ENCODE measurements around the gene ARL6IP6. TPM values are rescaled to one million over a fixed set of nuclear protein-coding genes. Genes with fewer than 3 reads are reported as not detected.
A peak's percentile ranks its signal among the peaks of the same experiment; 100 is the strongest.

The ARL6IP6 gene
- total and polyA plus RNA-seq, 10 of the 15 experiments (the other 5 are each of a cell fraction or from before 2014, with no cell fraction given) = 15.8 to 87.3 (median 28.4) TPM

- TF ChIP-seq RELB (IDR thresholded peaks at IDR 0.05; ENCODE audit: low read depth) (0 out of 2 replicates have a peak, but pooled peaks have one; percentile 41), ZZZ3 (IDR thresholded peaks at IDR 0.05; ENCODE audit: control insufficient read depth, insufficient read length, low read depth) (no peak), NR2C1 (IDR thresholded peaks at IDR 0.05) (no peak)
Measured at GRCh38 chr2:152755029-152755428, 36.6 kb downstream of the ARL6IP6 start (continued).

GRCh38 chr2:152759290-152760072, 41.1 kb downstream of the ARL6IP6 start:
- intact Hi-C loops (cut with micrococcal nuclease; ENCODE audit: unreplicated experiment) (loop anchor here (5.0 to 10.0 kb wide), 3 partner anchors 718 to 1615 kb away; partner anchors contain the start of gene RPRM), in situ Hi-C loops (cut with MboI) (no loop called here)
- H3K9ac ChIP-seq (ENCODE audit: control insufficient read depth, insufficient read depth, low read length) = no peak overlapping the region
- FAIRE-seq = peak; percentile 59
- POLR2A ChIA-PET = no interaction called here
- H3K79me2 ChIP-seq (ENCODE audit: control insufficient read depth, insufficient read depth, low read length) = no peaks in the 10 kb centered on the region; the same call in 1 of the 2 replicates
- CTCF ChIA-PET = interaction anchor here (1.1 kb wide), 1 partner anchor 145 kb away, joined by 3 read pairs; no protein-coding TSS in a partner anchor
- no peak overlapping the region for H3K4me3 ChIP-seq
- no peak overlapping the region for H3K27ac ChIP-seq (ENCODE audit: control insufficient read depth, insufficient read depth)
- H3K27me3 ChIP-seq (replicated peaks in 1 of 2; ENCODE audit: control insufficient read depth in 2 of 2, insufficient read depth in 2 of 2, low read length in 1 of 2) = no peaks in the 10 kb centered on the region
- RAD21 ChIA-PET (ENCODE audit: unreplicated experiment) = no interaction called here
- peak; percentile 42; the same call in 2 of the 3 replicates for ATAC-seq
- TF ChIP-seq HDGF (IDR thresholded peaks at IDR 0.05) (no peak), JUND (IDR thresholded peaks at IDR 0.05; ENCODE audit: low read depth, low read length) (no peak), POLR2AphosphoS5 (IDR thresholded peaks at IDR 0.05; ENCODE audit: low read length) (no peak), SMC3 (IDR thresholded peaks at IDR 0.05; ENCODE audit: borderline replicate concordance, low read length) (no peak), USF1 (IDR thresholded peaks at IDR 0.05; ENCODE audit: borderline replicate concordance, extremely low read length, insufficient read depth, low read depth, low read length) (no peak), IRF4 (IDR thresholded peaks at IDR 0.05; ENCODE audit: low read depth, low read length) (no peak), CTCF (IDR thresholded peaks at IDR 0.05 in 2 of 3, conservative IDR thresholded peaks at IDR 0.05 in 1 of 3; ENCODE audit: control insufficient read depth in 2 of 3, extremely low read depth in 1 of 3, insufficient read depth in 1 of 3, low read depth in 3 of 3, low read length in 3 of 3) (no peak), FOXM1 (IDR thresholded peaks at IDR 0.05; ENCODE audit: low read depth, low read length) (no peak), ETV6 (conservative IDR thresholded peaks at IDR 0.05 in 1 of 2, IDR thresholded peaks at IDR 0.05 in 1 of 2; ENCODE audit: borderline replicate concordance in 1 of 2, low read depth in 1 of 2) (no peak), PAX8 (IDR thresholded peaks at IDR 0.05) (no peak), ZZZ3 (IDR thresholded peaks at IDR 0.05; ENCODE audit: control insufficient read depth, insufficient read length, low read depth) (no peak), ELK1 (IDR thresholded peaks at IDR 0.05; ENCODE audit: low read depth, low read length) (no peak), ZSCAN29 (IDR thresholded peaks at IDR 0.05) (no peak)
- no peak overlapping the region for H2AFZ ChIP-seq (ENCODE audit: control insufficient read depth, low read depth, low read length)
- BruUV-seq (replicated peaks) = no TSS peak
- H3K36me3 ChIP-seq (ENCODE audit: control insufficient read depth in 2 of 2, insufficient read depth in 2 of 2, low read length in 1 of 2) = peaks cover 2 to 7% of the 10 kb centered on the region in 2 experiments
- H3K4me1 ChIP-seq (ENCODE audit: control insufficient read depth, insufficient read depth, low read length) = no peaks in the 10 kb centered on the region
- DNase-seq (ENCODE audit: low read depth, low spot score) = no peak
- H3K9me3 ChIP-seq (replicated peaks; ENCODE audit: control insufficient read depth, insufficient read depth, low read length) = no peaks in the 10 kb centered on the region
- H3K4me2 ChIP-seq (ENCODE audit: control insufficient read depth, insufficient read depth) = no peak overlapping the region
- no peaks in the 10 kb centered on the region for H4K20me1 ChIP-seq (ENCODE audit: control insufficient read depth, insufficient read depth)
- 95% methylated on average over 6 of the region's 6 CpGs for WGBS (ENCODE audit: insufficient coverage, insufficient replicate concordance, low lambda C conversion rate, missing lambda C conversion rate)
- SMC1A ChIA-PET (ENCODE audit: uncharacterized antibody, unreplicated experiment) = interaction anchor here (1.2 kb wide), 1 partner anchor 29 kb away, joined by 3 read pairs; no protein-coding TSS in a partner anchor
